Esophagus squamous epithelium (tissue), 5 donors: ENCODE measurements around the gene BCAR1. TPM values are rescaled to one million over a fixed set of nuclear protein-coding genes. Genes with fewer than 3 reads are reported as not detected.

Experiments
- DNase-seq: peaks from one replicate; lab custom pipeline; 2025; lab: John Stamatoyannopoulos, UW
- H3K27ac ChIP-seq, 4 donors: fragments of 200-600 bp; sonication (generic); one replicate each; pipeline ENCODE4 v1.5.1; 2016 to 2019; ENCODE audit warnings: mild to moderate bottlenecking in 1 of 4
- H3K27me3 ChIP-seq, 4 donors: fragments of 200-600 bp; sonication (generic); 1 replicate in 3 of 4; 2 replicates in 1 of 4; pipeline versions ENCODE4 v1.5.1 to v1.6.0; 2017 to 2021; ENCODE audit warnings: antibody characterized with exemption in 1 of 4
- H3K36me3 ChIP-seq, 3 donors: fragments of 200-600 bp; sonication (generic); one replicate each; pipeline ENCODE4 v1.5.1; 2016 to 2019
- H3K4me1 ChIP-seq, 3 donors: fragments of 200-600 bp; sonication (generic); one replicate each; pipeline ENCODE4 v1.5.1; 2017 to 2019
- H3K4me3 ChIP-seq, 4 donors: fragments of 200-600 bp; sonication (generic); 1 replicate in 3 of 4; 2 replicates in 1 of 4; pipeline ENCODE4 v1.5.1; 2016 to 2019; ENCODE audit warnings: mild to moderate bottlenecking in 2 of 4, moderate library complexity in 1 of 4
- H3K9me3 ChIP-seq, 3 donors: fragments of 200-600 bp; sonication (generic); one replicate each; pipeline ENCODE4 v1.5.1; 2016 to 2019
- POLR2A ChIP-seq, 4 donors: fragments of 450-650 bp; IDR thresholded peaks; one replicate each; pipeline ENCODE4 v1.6.1; 2017; ENCODE audit warnings: antibody characterized with exemption in 4 of 4, mild to moderate bottlenecking in 4 of 4, moderate library complexity in 3 of 4
- WGBS, 2 donors: methylation state at CpG; one replicate each; pipeline ENCODE4 v1.1.5; 2018; 5-methylcytosine and 5-hydroxymethylcytosine counted together
- intact Hi-C: fragments of 100-400 bp; cut with DNase I; formaldehyde crosslinking; loops from one replicate; pipeline ENCODE4 v1.15.0; 2022
- total RNA-seq, 4 donors: library from RNA; depleted of rRNA; stranded (reverse); fragments of >200 nt; gene quantifications; one replicate each; pipeline ENCODE4 v1.1.0, GENCODE V29; 2016
- TF ChIP-seq, protein P1 (sequence below), 6 experiments: fragments of 450-650 bp in 4 of 6; fragments of 200-600 bp in 2 of 6; sonication (generic) in 2 of 6; IDR thresholded peaks; one replicate each; pipeline ENCODE4 v1.5.1; 2016 to 2019; ENCODE audit warnings: antibody characterized with exemption in 6 of 6, mild to moderate bottlenecking in 4 of 6, moderate library complexity in 4 of 6
- donor health status: DM: yes; HTN: yes; CAD: no.

BCAR1 gene
- total RNA-seq, 4 donors from 2014 or later = 26.8 to 51.9 (median 32.1) TPM

DNA sequence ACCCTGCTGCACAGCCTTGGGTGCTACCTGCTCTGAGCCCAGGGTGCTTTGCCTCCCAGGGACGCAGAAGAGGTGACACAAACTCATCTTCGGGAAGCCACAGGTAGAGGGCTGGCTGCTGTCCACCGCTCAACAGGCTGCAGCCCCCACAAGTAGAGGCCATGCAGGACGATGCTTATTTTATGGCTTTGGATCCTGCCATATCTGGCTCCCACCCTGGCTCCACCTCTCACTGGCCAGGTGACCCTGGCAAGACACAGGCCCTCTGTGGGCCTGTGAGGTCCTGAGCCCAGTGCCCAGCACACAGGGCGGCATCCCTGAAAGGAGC, 11.3 kb upstream of the BCAR1 start:
- Histone ChIP-seq H3K36me3 (no peaks in the 10 kb centered on the region), H3K4me1 (peaks cover 24 to 84% (median 65%) of the 10 kb centered on the region in 3 donors), H3K4me3 (no peak overlapping the region), H3K27me3 (peaks cover 0 to 36% (median 0%) of the 10 kb centered on the region in 4 donors), H3K27ac (peak overlapping the region in 2 of 4 donors; percentile 90 to 94), H3K9me3 (no peaks in the 10 kb centered on the region)
- intact Hi-C loops = no loop called here
- TF ChIP-seq, protein P1, sequence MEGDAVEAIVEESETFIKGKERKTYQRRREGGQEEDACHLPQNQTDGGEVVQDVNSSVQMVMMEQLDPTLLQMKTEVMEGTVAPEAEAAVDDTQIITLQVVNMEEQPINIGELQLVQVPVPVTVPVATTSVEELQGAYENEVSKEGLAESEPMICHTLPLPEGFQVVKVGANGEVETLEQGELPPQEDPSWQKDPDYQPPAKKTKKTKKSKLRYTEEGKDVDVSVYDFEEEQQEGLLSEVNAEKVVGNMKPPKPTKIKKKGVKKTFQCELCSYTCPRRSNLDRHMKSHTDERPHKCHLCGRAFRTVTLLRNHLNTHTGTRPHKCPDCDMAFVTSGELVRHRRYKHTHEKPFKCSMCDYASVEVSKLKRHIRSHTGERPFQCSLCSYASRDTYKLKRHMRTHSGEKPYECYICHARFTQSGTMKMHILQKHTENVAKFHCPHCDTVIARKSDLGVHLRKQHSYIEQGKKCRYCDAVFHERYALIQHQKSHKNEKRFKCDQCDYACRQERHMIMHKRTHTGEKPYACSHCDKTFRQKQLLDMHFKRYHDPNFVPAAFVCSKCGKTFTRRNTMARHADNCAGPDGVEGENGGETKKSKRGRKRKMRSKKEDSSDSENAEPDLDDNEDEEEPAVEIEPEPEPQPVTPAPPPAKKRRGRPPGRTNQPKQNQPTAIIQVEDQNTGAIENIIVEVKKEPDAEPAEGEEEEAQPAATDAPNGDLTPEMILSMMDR (IDR thresholded peaks at IDR 0.05) = no peak
- no peak for TF ChIP-seq POLR2A (IDR thresholded peaks at IDR 0.05)
- WGBS, 2 donors = 90% methylated on average over 2 of the region's 5 CpGs; no CpG with 5 or more reads in 1 of the 2 donors
- DNase-seq = no peak

GRCh38 chr16:75262104-75262799, 10.8 kb upstream of the BCAR1 start:
- H3K9me3 ChIP-seq = no peaks in the 10 kb centered on the region
- 62 to 85% methylated on average over 8 to 11 of the region's 14 CpGs for WGBS, 2 donors
- peaks cover 20 to 84% (median 65%) of the 10 kb centered on the region in 3 donors for H3K4me1 ChIP-seq

GRCh38 chr16:75261590-75262078, 10.2 kb upstream of the BCAR1 start:
- 100% methylated on average over 1 of the region's 3 CpGs; no CpG with 5 or more reads in 1 of the 2 donors for WGBS, 2 donors
- Histone ChIP-seq H3K27ac (peak overlapping the region in 1 of 4 donors; percentile 90), H3K9me3 (no peaks in the 10 kb centered on the region), H3K27me3 (peaks cover 0 to 33% (median 0%) of the 10 kb centered on the region in 4 donors), H3K36me3 (no peaks in the 10 kb centered on the region), H3K4me3 (no peak overlapping the region), H3K4me1 (peaks cover 23 to 84% (median 65%) of the 10 kb centered on the region in 3 donors)
- intact Hi-C loops = no loop called here
- no peak for DNase-seq
- no peak for TF ChIP-seq POLR2A (IDR thresholded peaks at IDR 0.05)
- TF ChIP-seq, protein P1 (IDR thresholded peaks at IDR 0.05) = no peak

More at GRCh38 chr16:75262104-75262799, 10.8 kb upstream of the BCAR1 start:
- peak overlapping the region in 1 of 4 donors; percentile 23 for H3K4me3 ChIP-seq
- TF ChIP-seq, protein P1 (IDR thresholded peaks at IDR 0.05) = no peak
- no peak for TF ChIP-seq POLR2A (IDR thresholded peaks at IDR 0.05)
- DNase-seq = no peak
- no peaks in the 10 kb centered on the region for H3K36me3 ChIP-seq
- intact Hi-C loops = no loop called here
- peak overlapping the region in 2 of 4 donors; percentile 90 to 94 for H3K27ac ChIP-seq
- peaks cover 0 to 36% (median 0%) of the 10 kb centered on the region in 4 donors for H3K27me3 ChIP-seq

- H3K4me1 ChIP-seq = peaks cover 29 to 84% (median 65%) of the 10 kb centered on the region in 3 donors
- DNase-seq = no peak
- no peak for TF ChIP-seq POLR2A (IDR thresholded peaks at IDR 0.05)
- TF ChIP-seq, protein P1 (IDR thresholded peaks at IDR 0.05) = no peak
- H3K4me3 ChIP-seq = no peak overlapping the region
- 67 to 70% methylated on average over 4 of the region's 10 CpGs for WGBS, 2 donors
- intact Hi-C loops = no loop called here
- no peak overlapping the region for H3K27ac ChIP-seq
- no peaks in the 10 kb centered on the region for H3K36me3 ChIP-seq
- no peaks in the 10 kb centered on the region for H3K9me3 ChIP-seq
- H3K27me3 ChIP-seq = peaks cover 0 to 27% (median 0%) of the 10 kb centered on the region in 4 donors
These were observed 9.6 kb upstream of the BCAR1 start for GRCh38 chr16:75260851-75261589.

DNA sequence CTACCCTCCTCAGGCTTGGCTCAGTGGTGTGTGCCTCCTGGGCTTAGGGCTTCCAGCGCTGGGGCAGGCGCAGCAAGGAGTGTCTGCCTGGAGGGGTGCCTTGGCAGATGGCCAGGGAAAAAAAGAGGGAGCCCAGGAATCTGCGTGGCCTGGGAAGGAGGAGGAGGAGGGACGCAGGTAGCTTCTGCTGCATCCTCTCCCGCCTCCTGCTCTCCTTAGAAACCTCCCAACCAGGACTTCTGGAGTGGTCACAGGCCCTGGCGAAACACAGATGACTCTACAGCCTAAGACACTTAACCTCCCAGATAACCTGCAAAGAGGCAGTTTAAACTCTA, 7.3 kb upstream of the BCAR1 start:
- no peaks in the 10 kb centered on the region for H3K9me3 ChIP-seq
- no peak overlapping the region for H3K27ac ChIP-seq
- WGBS, 2 donors = 73 to 100% methylated on average over 2 to 6 of the region's 6 CpGs
- peaks cover 0 to 13% (median 0%) of the 10 kb centered on the region in 4 donors for H3K27me3 ChIP-seq
- TF ChIP-seq POLR2A (IDR thresholded peaks at IDR 0.05) = no peak
- TF ChIP-seq, protein P1 (IDR thresholded peaks at IDR 0.05) = no peak
- H3K4me3 ChIP-seq = no peak overlapping the region
- H3K36me3 ChIP-seq = no peaks in the 10 kb centered on the region
- no peak for DNase-seq
- peaks cover 39 to 86% (median 75%) of the 10 kb centered on the region in 3 donors for H3K4me1 ChIP-seq
- intact Hi-C loops = no loop called here
